DND-41 (cell line): ENCODE data around the gene BRPF3.

Experiments
- ATAC-seq: fragments of 200-7000 bp; cut with Tn5 transposase; 3 replicates; pipeline ENCODE4 v1.9.1; 2021; ENCODE audit warnings: low read depth; ENCODE audit not compliant: insufficient read depth
- DNase-seq: peaks from one replicate; pipeline ENCODE4 v3.0.0-alpha.2; 2020
- H2AFZ ChIP-seq: 2 replicates; pipeline ENCODE4 v1.6.0; 2012; ENCODE audit warnings: low read depth, low read length
- H3K27ac ChIP-seq: 2 replicates; pipeline ENCODE4 v1.5.1; 2012; ENCODE audit warnings: low read length, inconsistent platforms
- H3K27me3 ChIP-seq: fragments of 200-600 bp; sonication (generic); 2 replicates; pipeline ENCODE4 v1.6.0; 2012; ENCODE audit warnings: low read length, mild to moderate bottlenecking, inconsistent platforms; ENCODE audit not compliant: insufficient read depth, poor library complexity
- H3K36me3 ChIP-seq: 2 replicates; pipeline ENCODE4 v1.5.1; 2012; ENCODE audit warnings: low read length, inconsistent platforms; ENCODE audit not compliant: insufficient read depth
- H3K4me1 ChIP-seq: 2 replicates; pipeline ENCODE4 v1.5.1; 2012; ENCODE audit warnings: mild to moderate bottlenecking, low read length; ENCODE audit not compliant: insufficient read depth
- H3K4me2 ChIP-seq: 2 replicates; pipeline ENCODE4 v1.6.0; 2012; ENCODE audit warnings: mild to moderate bottlenecking, moderate library complexity, low read length, inconsistent platforms; ENCODE audit not compliant: insufficient read depth
- H3K4me3 ChIP-seq, 2 experiments: fragments of 200-600 bp in 1 of 2; shearing (Covaris generic) in 1 of 2; 2 replicates each; pipeline ENCODE4 v1.5.1; 2012 to 2016; ENCODE audit warnings: inconsistent platforms in 2 of 2, low read length in 2 of 2, mild to moderate bottlenecking in 2 of 2, low read depth in 1 of 2, moderate library complexity in 1 of 2
- H3K79me2 ChIP-seq: 2 replicates; pipeline ENCODE4 v1.6.0; 2012; ENCODE audit warnings: low read length, inconsistent platforms; ENCODE audit not compliant: insufficient read depth
- H3K9ac ChIP-seq: 2 replicates; pipeline ENCODE4 v1.6.0; 2012; ENCODE audit warnings: low read depth, mild to moderate bottlenecking, inconsistent platforms, low read length, moderate library complexity
- H3K9me3 ChIP-seq: 2 replicates; pipeline ENCODE4 v1.5.1; 2012; ENCODE audit warnings: low read length, moderate library complexity, mild to moderate bottlenecking, inconsistent platforms; ENCODE audit not compliant: insufficient read depth, severe bottlenecking
- H4K20me1 ChIP-seq: 2 replicates; pipeline ENCODE4 v1.6.0; 2012; ENCODE audit warnings: low read length; ENCODE audit not compliant: insufficient read depth
- EZH2 ChIP-seq: IDR thresholded peaks from 3 replicates; pipeline ENCODE4 v1.6.1; 2012; ENCODE audit warnings: borderline replicate concordance, low read depth, mild to moderate bottlenecking, moderate library complexity, low read length, inconsistent platforms; ENCODE audit not compliant: severe bottlenecking
- TF ChIP-seq, protein P1 (sequence below): IDR thresholded peaks from 2 replicates; pipeline ENCODE4 v1.5.1; 2012; ENCODE audit warnings: borderline replicate concordance, low read length, moderate library complexity, mild to moderate bottlenecking; ENCODE audit not compliant: poor library complexity, severe bottlenecking; ENCODE audit errors: extremely low read depth

Gene BRPF3

DNA sequence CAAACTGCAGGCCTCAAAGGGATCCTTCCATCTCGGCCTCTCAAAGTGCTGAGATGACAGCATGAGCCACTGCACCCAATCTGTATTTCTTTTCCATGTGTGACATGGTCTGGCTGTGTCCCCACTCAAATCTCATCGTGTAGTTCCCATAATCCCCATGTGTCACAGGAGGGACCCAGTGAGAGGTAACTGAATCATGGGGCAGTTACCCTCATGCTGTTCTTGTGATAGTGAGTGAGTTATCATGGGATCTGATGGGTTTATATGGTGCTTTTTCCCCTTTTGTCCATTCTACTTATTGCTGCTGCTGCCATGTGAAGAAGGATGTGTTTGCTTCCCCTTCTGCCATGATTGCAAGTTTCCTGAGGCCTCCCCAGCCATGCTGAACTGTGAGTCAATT, 10.3 kb upstream of the BRPF3 start:
- Histone ChIP-seq H3K9ac (no peak overlapping the region), H4K20me1 (no peaks in the 10 kb centered on the region), H3K79me2 (no peaks in the 10 kb centered on the region), H3K27ac (no peak overlapping the region), H3K36me3 (no peaks in the 10 kb centered on the region), H3K4me2 (no peak overlapping the region), H3K4me1 (no peaks in the 10 kb centered on the region), H3K9me3 (no peaks in the 10 kb centered on the region), H3K27me3 (no peaks in the 10 kb centered on the region), H2AFZ (no peak overlapping the region), H3K4me3 (no peak overlapping the region)
- DNase-seq (no peak), ATAC-seq (no peak)
- TF ChIP-seq EZH2 = no peak
- TF ChIP-seq, protein P1, sequence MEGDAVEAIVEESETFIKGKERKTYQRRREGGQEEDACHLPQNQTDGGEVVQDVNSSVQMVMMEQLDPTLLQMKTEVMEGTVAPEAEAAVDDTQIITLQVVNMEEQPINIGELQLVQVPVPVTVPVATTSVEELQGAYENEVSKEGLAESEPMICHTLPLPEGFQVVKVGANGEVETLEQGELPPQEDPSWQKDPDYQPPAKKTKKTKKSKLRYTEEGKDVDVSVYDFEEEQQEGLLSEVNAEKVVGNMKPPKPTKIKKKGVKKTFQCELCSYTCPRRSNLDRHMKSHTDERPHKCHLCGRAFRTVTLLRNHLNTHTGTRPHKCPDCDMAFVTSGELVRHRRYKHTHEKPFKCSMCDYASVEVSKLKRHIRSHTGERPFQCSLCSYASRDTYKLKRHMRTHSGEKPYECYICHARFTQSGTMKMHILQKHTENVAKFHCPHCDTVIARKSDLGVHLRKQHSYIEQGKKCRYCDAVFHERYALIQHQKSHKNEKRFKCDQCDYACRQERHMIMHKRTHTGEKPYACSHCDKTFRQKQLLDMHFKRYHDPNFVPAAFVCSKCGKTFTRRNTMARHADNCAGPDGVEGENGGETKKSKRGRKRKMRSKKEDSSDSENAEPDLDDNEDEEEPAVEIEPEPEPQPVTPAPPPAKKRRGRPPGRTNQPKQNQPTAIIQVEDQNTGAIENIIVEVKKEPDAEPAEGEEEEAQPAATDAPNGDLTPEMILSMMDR = no peak

- DNase-seq = no peak
- no peak for TF ChIP-seq EZH2
- TF ChIP-seq, protein P1 = no peak
- H3K79me2 ChIP-seq = no peaks in the 10 kb centered on the region
- H3K36me3 ChIP-seq = no peaks in the 10 kb centered on the region
- H3K4me3 ChIP-seq = no peak overlapping the region
- no peaks in the 10 kb centered on the region for H3K9me3 ChIP-seq
- H3K27me3 ChIP-seq = no peaks in the 10 kb centered on the region
- H2AFZ ChIP-seq = no peak overlapping the region
- H3K27ac ChIP-seq = no peak overlapping the region
- ATAC-seq = no peak
- no peak overlapping the region for H3K4me2 ChIP-seq
- no peaks in the 10 kb centered on the region for H4K20me1 ChIP-seq
- H3K4me1 ChIP-seq = no peaks in the 10 kb centered on the region
- no peak overlapping the region for H3K9ac ChIP-seq
These were observed 9.1 kb upstream of the BRPF3 start for GRCh38 chr6:36187446-36187845.

GRCh38 chr6:36195471-36196112, 952 bp upstream of the BRPF3 start:
- H2AFZ ChIP-seq = peak overlapping the region; percentile 99
- peak overlapping the region; percentile 96 for H3K4me2 ChIP-seq
- peak overlapping the region; percentile 32 to 62; a peak in 3 of 4 replicates for H3K4me3 ChIP-seq
- H3K36me3 ChIP-seq = peaks cover 14% of the 10 kb centered on the region
- H3K9ac ChIP-seq = peak overlapping the region; percentile 76
- TF ChIP-seq, protein P1 = no peak
- no peak for TF ChIP-seq EZH2
- no peaks in the 10 kb centered on the region for H3K27me3 ChIP-seq
- DNase-seq = no peak
- peak overlapping the region; percentile 69; the same call in 1 of the 2 replicates for H3K27ac ChIP-seq
- H4K20me1 ChIP-seq = peaks cover 7% of the 10 kb centered on the region; the same call in 1 of the 2 replicates
- peaks cover 32% of the 10 kb centered on the region for H3K4me1 ChIP-seq
- no peak for ATAC-seq
- H3K9me3 ChIP-seq = no peaks in the 10 kb centered on the region
- peaks cover 34% of the 10 kb centered on the region for H3K79me2 ChIP-seq
